Trophoblast cell (in vitro differentiated cells and primary cell): ENCODE measurements around the gene PLA2G4A. TPM values are rescaled to one million over a fixed set of nuclear protein-coding genes. Genes with fewer than 3 reads are reported as not detected.

Experiments
- DNase-seq, 2 donors: peaks; one replicate each; pipeline ENCODE4 v3.0.0-alpha.2; 2016
- H2AFZ ChIP-seq: 2 replicates; pipeline ENCODE4 v1.6.1; 2013; ENCODE audit warnings: low read length, moderate library complexity, mild to moderate bottlenecking; ENCODE audit not compliant: insufficient read depth, poor library complexity
- H2AK5ac ChIP-seq: 2 replicates; pipeline ENCODE4 v1.6.1; 2013; ENCODE audit warnings: mild to moderate bottlenecking, low read length
- H2BK120ac ChIP-seq: 2 replicates; pipeline ENCODE4 v1.6.1; 2013; ENCODE audit warnings: low read length, mild to moderate bottlenecking, moderate library complexity; ENCODE audit not compliant: insufficient read depth, poor library complexity
- H2BK12ac ChIP-seq: 2 replicates; pipeline ENCODE4 v1.6.1; 2013; ENCODE audit warnings: mild to moderate bottlenecking, low read length, moderate library complexity
- H2BK5ac ChIP-seq: 2 replicates; pipeline ENCODE4 v1.6.1; 2013; ENCODE audit warnings: low read length, low read depth, moderate library complexity, mild to moderate bottlenecking; ENCODE audit not compliant: poor library complexity
- H3K14ac ChIP-seq: 2 replicates; pipeline ENCODE4 v1.6.1; 2013; ENCODE audit warnings: mild to moderate bottlenecking, low read length
- H3K18ac ChIP-seq: 2 replicates; pipeline ENCODE4 v1.6.1; 2013; ENCODE audit warnings: mild to moderate bottlenecking, low read length
- H3K23ac ChIP-seq: 2 replicates; pipeline ENCODE4 v1.6.1; 2013; ENCODE audit warnings: low read length
- H3K27ac ChIP-seq: 2 replicates; pipeline ENCODE4 v1.5.1; 2013; ENCODE audit warnings: low read depth, mild to moderate bottlenecking, inconsistent platforms, low read length, moderate library complexity
- H3K27me3 ChIP-seq: 2 replicates; pipeline ENCODE4 v1.6.1; 2013; ENCODE audit warnings: inconsistent platforms, mild to moderate bottlenecking, low read length, moderate library complexity; ENCODE audit not compliant: insufficient read depth
- H3K36me3 ChIP-seq, 2 experiments: 1 replicate in 1 of 2; 2 replicates in 1 of 2; pipeline ENCODE4 v1.6.1; 2013; ENCODE audit warnings: low read length in 2 of 2, mild to moderate bottlenecking in 2 of 2, moderate library complexity in 1 of 2; ENCODE audit not compliant: insufficient read depth in 2 of 2, control insufficient read depth in 1 of 2
- H3K4ac ChIP-seq: 2 replicates; pipeline ENCODE4 v1.6.1; 2013; ENCODE audit warnings: low read depth, mild to moderate bottlenecking, low read length, moderate library complexity
- H3K4me1 ChIP-seq, 2 experiments: 1 replicate in 1 of 2; 2 replicates in 1 of 2; pipeline ENCODE4 v1.6.1; 2013; ENCODE audit warnings: low read length in 2 of 2, mild to moderate bottlenecking in 2 of 2, moderate library complexity in 1 of 2; ENCODE audit not compliant: insufficient read depth in 2 of 2, control insufficient read depth in 1 of 2
- H3K4me2 ChIP-seq: 2 replicates; pipeline ENCODE4 v1.6.1; 2013; ENCODE audit warnings: inconsistent platforms, mild to moderate bottlenecking, low read length, moderate library complexity
- H3K4me3 ChIP-seq: 2 replicates; pipeline ENCODE4 v1.5.1; 2013; ENCODE audit warnings: mild to moderate bottlenecking, low read depth, low read length, inconsistent platforms
- H3K79me1 ChIP-seq: one replicate; pipeline ENCODE4 v1.6.1; 2013; ENCODE audit warnings: low read length
- H3K79me2 ChIP-seq: 2 replicates; pipeline ENCODE4 v1.6.1; 2013; ENCODE audit warnings: low read length, mild to moderate bottlenecking; ENCODE audit not compliant: control insufficient read depth, insufficient read depth, poor library complexity
- H3K9ac ChIP-seq: 2 replicates; pipeline ENCODE4 v1.6.1; 2013; ENCODE audit warnings: mild to moderate bottlenecking, low read length
- H3K9me3 ChIP-seq: 2 replicates; pipeline ENCODE4 v1.6.1; 2013; ENCODE audit warnings: low read depth, mild to moderate bottlenecking, control low read depth, inconsistent platforms, low read length; ENCODE audit not compliant: insufficient read depth
- H4K12ac ChIP-seq: 2 replicates; pipeline ENCODE4 v1.6.1; 2013; ENCODE audit warnings: low read depth, mild to moderate bottlenecking, low read length, moderate library complexity
- H4K8ac ChIP-seq: 2 replicates; pipeline ENCODE4 v1.6.1; 2013; ENCODE audit warnings: low read depth, mild to moderate bottlenecking, low read length, moderate library complexity
- H4K91ac ChIP-seq: one replicate; pipeline ENCODE4 v1.6.1; 2013; ENCODE audit warnings: low read depth, mild to moderate bottlenecking, low read length, moderate library complexity
- WGBS: extraction: QIAGEN DNeasy Blood & Tissue Kit; methylation state at CpG from one replicate; pipeline ENCODE4 v1.1.7; 2013; ENCODE audit warnings: missing lambda C conversion rate; ENCODE audit not compliant: insufficient read length, insufficient coverage; ENCODE audit errors: extremely low coverage; 5-methylcytosine and 5-hydroxymethylcytosine counted together
- polyA plus RNA-seq: library from polyadenylated mRNA; stranded (reverse); fragments of 200-250 nt; gene quantifications from 2 replicates; pipeline ENCODE4 v1.2.3, GENCODE V29; 2013

PLA2G4A gene
- polyA plus RNA-seq = 3.4 and 3.7 TPM in 2 replicates

DNA sequence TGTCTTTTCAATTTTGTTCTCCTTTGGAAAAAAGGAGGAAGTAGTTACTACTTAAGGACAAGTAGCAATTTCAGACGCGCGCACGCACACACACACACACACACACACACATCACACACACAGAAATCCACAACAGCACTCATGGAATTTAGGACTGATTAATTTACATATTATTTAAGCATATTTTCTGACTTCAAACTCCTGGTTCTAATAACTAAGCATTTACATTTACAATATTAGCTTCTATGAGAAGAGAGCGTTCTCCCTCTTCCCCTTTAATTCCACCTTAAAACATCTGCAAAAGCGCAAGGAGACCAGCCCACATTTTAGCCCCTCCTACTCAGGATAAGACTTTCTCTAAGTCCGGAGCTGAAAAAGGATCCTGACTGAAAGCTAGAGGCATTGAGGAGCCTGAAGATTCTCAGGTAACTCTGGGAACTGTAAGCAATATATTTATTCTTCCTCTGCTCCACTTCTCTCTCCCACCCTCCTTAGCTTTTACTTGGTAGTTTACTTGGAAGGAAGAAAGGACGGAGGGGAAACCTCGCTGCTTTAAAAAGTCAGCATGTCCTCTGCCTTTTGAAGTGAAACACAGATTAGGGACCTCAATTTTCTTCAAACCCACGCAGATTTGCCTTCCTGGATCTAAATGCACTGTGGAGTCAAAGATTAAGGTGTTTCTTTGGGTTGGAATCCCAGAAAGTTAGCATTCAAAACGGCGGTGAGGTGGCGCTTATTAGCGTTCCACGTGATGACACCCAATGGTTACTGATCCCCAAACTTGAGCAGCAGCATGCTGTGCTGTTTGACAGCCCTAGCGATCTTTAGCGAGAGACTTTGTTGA lies at the start of gene PLA2G4A:
PLA2G4A (plus strand) TSS at position 339 of the 844 bp plus-strand sequence. CDS start 25,406 bp downstream, outside the sequence.
- H2BK120ac ChIP-seq = no peak within 1 kb of the TSS
- peak; percentile 11 to 57 for DNase-seq
- no peaks in the 10 kb centered on the region for H3K36me3 ChIP-seq
- H2BK12ac ChIP-seq = no peak within 1 kb of the TSS
- no peak within 1 kb of the TSS for H4K8ac ChIP-seq
- H3K4ac ChIP-seq = no peak within 1 kb of the TSS
- H3K79me1 ChIP-seq = no peaks in the 10 kb centered on the region
- no peak within 1 kb of the TSS for H2BK5ac ChIP-seq
- no peak within 1 kb of the TSS for H3K14ac ChIP-seq
- no peaks in the 10 kb centered on the region for H3K79me2 ChIP-seq
- H4K12ac ChIP-seq = no peak within 1 kb of the TSS
- no peak within 1 kb of the TSS for H3K27ac ChIP-seq
- H3K23ac ChIP-seq = no peak within 1 kb of the TSS
- peak within 1 kb of the TSS; percentile 50 for H2AFZ ChIP-seq
- H3K27me3 ChIP-seq = no peaks in the 10 kb centered on the region
- peak within 1 kb of the TSS; percentile 6 for H3K9ac ChIP-seq
- no CpG with 5 or more reads among the region's 17 CpGs for WGBS
- no peaks in the 10 kb centered on the region for H3K4me1 ChIP-seq
- no peak within 1 kb of the TSS for H2AK5ac ChIP-seq
- H4K91ac ChIP-seq = no peak within 1 kb of the TSS
- peak within 1 kb of the TSS; percentile 95 for H3K4me2 ChIP-seq
- H3K4me3 ChIP-seq = peak within 1 kb of the TSS; percentile 16
- H3K9me3 ChIP-seq = no peaks in the 10 kb centered on the region
- no peak within 1 kb of the TSS for H3K18ac ChIP-seq

DNA sequence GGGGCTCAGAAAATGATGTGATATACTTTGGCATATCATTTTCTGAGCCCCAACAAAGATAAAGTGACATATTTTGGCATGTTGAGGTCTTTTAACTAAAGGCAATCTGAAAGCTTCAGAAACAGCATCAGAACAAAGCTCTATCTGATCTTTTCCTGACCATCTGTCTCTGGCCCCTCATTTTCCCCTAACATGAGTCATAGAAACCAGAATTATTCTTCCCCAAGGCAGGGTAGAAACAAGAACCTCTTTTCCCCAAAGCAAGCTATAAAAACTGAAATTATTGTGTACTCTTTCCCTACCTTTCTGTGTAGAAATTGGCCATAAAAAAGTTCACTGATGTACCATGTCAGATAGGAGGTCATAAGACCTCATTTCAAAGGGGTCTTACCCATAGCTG lies 48.7 kb upstream of the PLA2G4A start:
- no peak overlapping the region for H4K91ac ChIP-seq
- no peak overlapping the region for H4K8ac ChIP-seq
- no peak overlapping the region for H2BK120ac ChIP-seq
- no peak overlapping the region for H3K9ac ChIP-seq
- H3K36me3 ChIP-seq = no peaks in the 10 kb centered on the region
- no peak overlapping the region for H2AK5ac ChIP-seq
- peaks cover 2% of the 10 kb centered on the region for H3K79me1 ChIP-seq
- H2AFZ ChIP-seq = no peak overlapping the region
- no peak overlapping the region for H3K18ac ChIP-seq
- no peak overlapping the region for H3K23ac ChIP-seq
- no peak overlapping the region for H3K14ac ChIP-seq
- H4K12ac ChIP-seq = no peak overlapping the region
- H3K27ac ChIP-seq = no peak overlapping the region
- H3K4me1 ChIP-seq = no peaks in the 10 kb centered on the region
- H2BK12ac ChIP-seq = no peak overlapping the region
- no peaks in the 10 kb centered on the region for H3K27me3 ChIP-seq
- no peak overlapping the region for H2BK5ac ChIP-seq
- H3K9me3 ChIP-seq = no peaks in the 10 kb centered on the region
- no peak overlapping the region for H3K4me2 ChIP-seq
- H3K4me3 ChIP-seq = no peak overlapping the region
- H3K79me2 ChIP-seq = no peaks in the 10 kb centered on the region
- no peak overlapping the region for H3K4ac ChIP-seq
- DNase-seq = no peak

DNA sequence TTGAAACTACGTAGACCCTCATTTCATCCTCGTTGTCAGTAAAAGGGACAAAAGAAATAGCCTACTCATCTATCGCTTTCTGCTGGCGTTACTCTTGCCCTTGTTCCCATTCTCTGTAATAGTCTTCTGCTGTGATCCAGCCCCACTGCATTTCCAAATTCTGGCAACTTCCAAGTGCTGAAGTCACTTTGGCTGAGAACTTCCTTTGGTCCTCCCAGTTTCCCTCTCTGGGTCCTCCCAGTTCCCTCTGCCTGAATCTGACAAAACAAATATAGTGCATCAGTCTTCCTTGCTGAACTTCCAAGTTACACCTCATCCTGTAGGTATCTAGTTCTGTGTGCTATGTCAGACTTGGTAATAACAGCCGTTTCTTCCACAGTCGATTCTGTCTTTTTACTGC lies 47.0 kb upstream of the PLA2G4A start:
- no peak overlapping the region for H2BK12ac ChIP-seq
- H3K36me3 ChIP-seq = no peaks in the 10 kb centered on the region
- H2AK5ac ChIP-seq = no peak overlapping the region
- no peak for DNase-seq
- H3K4me3 ChIP-seq = no peak overlapping the region
- H3K4ac ChIP-seq = no peak overlapping the region
- no peak overlapping the region for H2BK5ac ChIP-seq
- no peaks in the 10 kb centered on the region for H3K79me2 ChIP-seq
- H3K4me1 ChIP-seq = no peaks in the 10 kb centered on the region
- no peaks in the 10 kb centered on the region for H3K9me3 ChIP-seq
- H2AFZ ChIP-seq = no peak overlapping the region
- H3K23ac ChIP-seq = no peak overlapping the region
- H2BK120ac ChIP-seq = peak overlapping the region; percentile 51
- peaks cover 2% of the 10 kb centered on the region for H3K79me1 ChIP-seq
- H4K8ac ChIP-seq = no peak overlapping the region
- H3K27ac ChIP-seq = no peak overlapping the region
- no peaks in the 10 kb centered on the region for H3K27me3 ChIP-seq
- H3K18ac ChIP-seq = no peak overlapping the region
- H3K14ac ChIP-seq = no peak overlapping the region
- H4K91ac ChIP-seq = no peak overlapping the region
- no peak overlapping the region for H3K9ac ChIP-seq
- no CpG with 5 or more reads among the region's 6 CpGs for WGBS
- no peak overlapping the region for H3K4me2 ChIP-seq
- no peak overlapping the region for H4K12ac ChIP-seq

DNA sequence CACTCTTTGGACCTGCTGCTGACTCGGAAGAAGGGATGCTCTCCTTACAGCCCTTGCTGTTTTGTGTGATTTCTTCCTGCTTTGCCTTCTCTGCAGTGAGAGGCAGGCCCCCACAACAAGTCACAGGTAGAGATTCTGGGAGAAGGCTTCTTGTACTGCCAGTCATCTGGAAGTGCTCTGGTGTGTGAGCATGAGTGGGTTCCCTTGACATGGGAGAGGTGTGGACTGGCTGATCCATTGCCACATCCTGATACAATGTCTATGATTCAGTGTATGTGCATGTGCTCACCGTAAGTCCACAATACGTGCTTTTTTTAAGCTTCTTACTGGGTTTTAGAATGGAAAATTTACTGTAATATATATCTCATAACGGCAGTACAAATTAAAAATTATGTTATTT lies 46.0 kb upstream of the PLA2G4A start:
- no peak overlapping the region for H3K4me3 ChIP-seq
- H3K79me2 ChIP-seq = no peaks in the 10 kb centered on the region
- no peak overlapping the region for H2BK5ac ChIP-seq
- no peak overlapping the region for H3K9ac ChIP-seq
- H2BK120ac ChIP-seq = no peak overlapping the region
- H2AK5ac ChIP-seq = peak overlapping the region; percentile 54
- H3K9me3 ChIP-seq = no peaks in the 10 kb centered on the region
- no peak overlapping the region for H4K91ac ChIP-seq
- H3K14ac ChIP-seq = no peak overlapping the region
- H2BK12ac ChIP-seq = no peak overlapping the region
- H3K27ac ChIP-seq = no peak overlapping the region
- no CpG with 5 or more reads among the region's 4 CpGs for WGBS
- no peak for DNase-seq
- H4K12ac ChIP-seq = peak overlapping the region; percentile 18
- no peaks in the 10 kb centered on the region for H3K36me3 ChIP-seq
- H3K18ac ChIP-seq = no peak overlapping the region
- H3K79me1 ChIP-seq = peaks cover 2% of the 10 kb centered on the region
- no peak overlapping the region for H3K4ac ChIP-seq
- H3K27me3 ChIP-seq = no peaks in the 10 kb centered on the region
- no peaks in the 10 kb centered on the region for H3K4me1 ChIP-seq
- H4K8ac ChIP-seq = no peak overlapping the region
- H3K23ac ChIP-seq = no peak overlapping the region
- no peak overlapping the region for H2AFZ ChIP-seq
- no peak overlapping the region for H3K4me2 ChIP-seq
